ENCODE results near the gene TNIP2. TPM values are rescaled to one million over a fixed set of nuclear protein-coding genes. Genes with fewer than 3 reads are reported as not detected.

TNIP2 gene
- total and polyA plus RNA-seq, 9 donors = 6.4 to 43.2 (median 30.5) TPM

DNA sequence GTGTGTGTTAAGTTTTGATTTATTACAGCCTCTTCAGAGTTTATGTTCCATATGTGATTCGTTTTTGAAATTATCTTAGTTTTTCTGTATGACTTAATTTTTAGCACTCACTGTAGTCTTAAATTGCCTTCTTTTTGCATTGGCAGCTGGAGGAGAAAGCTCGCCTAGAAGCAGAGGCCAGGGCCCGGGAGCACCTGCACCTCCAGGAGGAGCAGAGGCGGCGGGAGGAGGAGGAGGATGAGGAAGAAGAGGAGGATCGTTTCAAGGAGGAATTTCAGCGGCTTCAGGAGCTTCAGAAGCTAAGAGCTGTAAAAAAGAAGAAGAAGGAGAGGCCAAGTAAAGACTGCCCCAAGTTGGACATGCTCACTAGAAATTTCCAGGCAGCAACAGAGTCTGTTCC is 56.6 kb downstream of the TNIP2 start:
- Histone ChIP-seq H3K4me3 (no peak overlapping the region), H3K9me3 (no peaks in the 10 kb centered on the region), H3K27ac (no peak overlapping the region), H3K36me3 (no peaks in the 10 kb centered on the region), H3K27me3 (no peaks in the 10 kb centered on the region), H3K4me1 (ENCODE audit: insufficient read depth) (no peaks in the 10 kb centered on the region)
- intact Hi-C loops (cut with DNase I) = no loop called here
- TF ChIP-seq EP300 (IDR thresholded peaks at IDR 0.05) (no peak), POLR2A (IDR thresholded peaks at IDR 0.05) (no peak)
- TF ChIP-seq, protein P1, sequence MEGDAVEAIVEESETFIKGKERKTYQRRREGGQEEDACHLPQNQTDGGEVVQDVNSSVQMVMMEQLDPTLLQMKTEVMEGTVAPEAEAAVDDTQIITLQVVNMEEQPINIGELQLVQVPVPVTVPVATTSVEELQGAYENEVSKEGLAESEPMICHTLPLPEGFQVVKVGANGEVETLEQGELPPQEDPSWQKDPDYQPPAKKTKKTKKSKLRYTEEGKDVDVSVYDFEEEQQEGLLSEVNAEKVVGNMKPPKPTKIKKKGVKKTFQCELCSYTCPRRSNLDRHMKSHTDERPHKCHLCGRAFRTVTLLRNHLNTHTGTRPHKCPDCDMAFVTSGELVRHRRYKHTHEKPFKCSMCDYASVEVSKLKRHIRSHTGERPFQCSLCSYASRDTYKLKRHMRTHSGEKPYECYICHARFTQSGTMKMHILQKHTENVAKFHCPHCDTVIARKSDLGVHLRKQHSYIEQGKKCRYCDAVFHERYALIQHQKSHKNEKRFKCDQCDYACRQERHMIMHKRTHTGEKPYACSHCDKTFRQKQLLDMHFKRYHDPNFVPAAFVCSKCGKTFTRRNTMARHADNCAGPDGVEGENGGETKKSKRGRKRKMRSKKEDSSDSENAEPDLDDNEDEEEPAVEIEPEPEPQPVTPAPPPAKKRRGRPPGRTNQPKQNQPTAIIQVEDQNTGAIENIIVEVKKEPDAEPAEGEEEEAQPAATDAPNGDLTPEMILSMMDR (IDR thresholded peaks at IDR 0.05) = no peak
- no peak for DNase-seq
- WGBS, 3 donors = 67 to 73% (median 72%) methylated on average over 7 of the region's 7 CpGs

DNA sequence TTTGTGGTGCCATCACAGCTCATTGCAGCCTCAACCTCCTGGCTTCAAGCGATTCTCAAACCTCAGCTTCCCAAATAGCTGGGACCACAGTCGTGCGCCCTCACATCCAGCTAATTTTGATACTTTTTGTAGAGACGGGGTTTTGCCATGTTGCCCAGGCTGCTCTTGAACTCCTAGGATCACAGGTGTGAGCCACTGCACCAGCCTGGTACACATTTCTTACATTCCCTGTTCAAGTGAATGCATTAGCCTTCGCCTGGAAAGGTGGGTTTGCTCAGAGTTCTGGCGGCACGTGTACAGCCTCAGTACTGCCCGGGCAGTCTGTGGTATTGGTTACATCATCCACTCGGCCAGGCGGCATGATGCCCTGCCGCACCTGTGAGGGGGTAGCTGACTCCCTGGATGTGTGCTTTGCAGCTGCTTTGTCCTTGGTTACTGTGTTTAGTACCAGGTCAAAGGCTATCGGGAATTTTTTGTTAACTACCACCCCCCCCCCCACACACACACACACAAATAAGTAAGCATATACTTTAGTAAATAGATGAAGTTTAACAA is 57.1 kb downstream of the TNIP2 start:
- no peak overlapping the region for H3K27ac ChIP-seq
- H3K9me3 ChIP-seq = no peaks in the 10 kb centered on the region
- intact Hi-C loops (cut with DNase I) = no loop called here
- 88 to 91% (median 89%) methylated on average over 12 of the region's 12 CpGs for WGBS, 3 donors
- no peak for TF ChIP-seq EP300 (IDR thresholded peaks at IDR 0.05)
- TF ChIP-seq, protein P1 (IDR thresholded peaks at IDR 0.05) = no peak
- no peak for TF ChIP-seq POLR2A (IDR thresholded peaks at IDR 0.05)
- H3K27me3 ChIP-seq = no peaks in the 10 kb centered on the region
- no peaks in the 10 kb centered on the region for H3K36me3 ChIP-seq
- DNase-seq = no peak
- H3K4me1 ChIP-seq (ENCODE audit: insufficient read depth) = no peaks in the 10 kb centered on the region
- H3K4me3 ChIP-seq = no peak overlapping the region

DNA sequence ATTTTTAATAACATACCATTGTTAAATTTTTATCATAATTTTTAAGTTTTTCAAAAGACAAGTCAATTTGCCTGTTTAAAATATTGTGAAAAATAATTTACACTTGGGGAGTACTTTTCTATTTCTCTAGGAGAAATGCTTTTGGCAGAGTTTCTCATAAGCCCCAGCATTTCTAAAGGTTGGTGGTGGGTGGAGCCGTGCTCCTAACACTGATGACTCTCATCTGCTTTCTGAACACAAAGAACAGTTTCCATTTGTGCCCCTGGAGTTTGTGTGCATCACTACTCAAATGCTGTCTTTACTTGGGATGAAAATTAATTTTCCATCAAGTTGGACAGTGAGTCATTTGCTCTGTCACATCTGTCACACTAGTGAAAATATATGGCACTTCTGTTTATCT is 57.6 kb downstream of the TNIP2 start:
- TF ChIP-seq POLR2A (IDR thresholded peaks at IDR 0.05) (no peak), EP300 (IDR thresholded peaks at IDR 0.05) (no peak)
- TF ChIP-seq, protein P1 (IDR thresholded peaks at IDR 0.05) = no peak
- intact Hi-C loops (cut with DNase I) = no loop called here
- no peak overlapping the region for H3K4me3 ChIP-seq
- no peaks in the 10 kb centered on the region for H3K9me3 ChIP-seq
- no peaks in the 10 kb centered on the region for H3K27me3 ChIP-seq
- H3K4me1 ChIP-seq (ENCODE audit: insufficient read depth) = no peaks in the 10 kb centered on the region
- no peak overlapping the region for H3K27ac ChIP-seq
- no peak for DNase-seq
- no peaks in the 10 kb centered on the region for H3K36me3 ChIP-seq
- WGBS, 3 donors = 31 to 57% (median 47%) methylated on average over 1 of the region's 1 CpG

DNA sequence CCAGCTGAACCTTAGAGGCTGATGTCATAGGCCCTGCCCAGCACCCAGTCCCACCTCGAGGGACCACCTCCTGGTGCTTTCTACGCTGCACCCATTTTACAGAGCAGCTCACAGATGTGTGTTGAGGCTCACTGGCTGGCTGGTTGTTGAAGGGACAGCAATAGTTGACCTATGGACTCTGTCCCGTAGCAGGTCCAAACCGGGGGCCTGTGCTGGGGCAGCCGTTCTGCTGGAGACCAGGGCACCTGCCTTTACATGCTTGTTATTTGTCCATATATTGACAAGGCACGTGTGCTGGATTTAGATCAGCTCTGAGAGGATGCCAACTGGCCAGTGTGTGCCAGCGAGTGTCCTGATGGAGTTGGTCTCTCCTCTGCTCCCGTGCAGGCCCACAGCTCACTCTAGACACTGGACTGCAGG is 58.1 kb downstream of the TNIP2 start:
- WGBS, 3 donors = 69 to 78% (median 70%) methylated on average over 8 of the region's 8 CpGs
- no peaks in the 10 kb centered on the region for H3K4me1 ChIP-seq (ENCODE audit: insufficient read depth)
- TF ChIP-seq, protein P1 (IDR thresholded peaks at IDR 0.05) = no peak
- TF ChIP-seq EP300 (IDR thresholded peaks at IDR 0.05) (no peak), POLR2A (IDR thresholded peaks at IDR 0.05) (no peak)
- no peak for DNase-seq
- no peak overlapping the region for H3K4me3 ChIP-seq
- intact Hi-C loops (cut with DNase I) = no loop called here
- no peaks in the 10 kb centered on the region for H3K9me3 ChIP-seq
- H3K27me3 ChIP-seq = no peaks in the 10 kb centered on the region
- H3K36me3 ChIP-seq = no peaks in the 10 kb centered on the region
- H3K27ac ChIP-seq = no peak overlapping the region

Measured in ovary (tissue), 9 donors.